Measurements from ENCODE around the gene ANKRD29.
A peak's percentile ranks its signal among the peaks of the same experiment; 100 is the strongest.

Gene ANKRD29

GRCh38 chr18:23612434-23613090 is 50.1 kb downstream of the ANKRD29 start:
- DNase-seq: no peak

DNA sequence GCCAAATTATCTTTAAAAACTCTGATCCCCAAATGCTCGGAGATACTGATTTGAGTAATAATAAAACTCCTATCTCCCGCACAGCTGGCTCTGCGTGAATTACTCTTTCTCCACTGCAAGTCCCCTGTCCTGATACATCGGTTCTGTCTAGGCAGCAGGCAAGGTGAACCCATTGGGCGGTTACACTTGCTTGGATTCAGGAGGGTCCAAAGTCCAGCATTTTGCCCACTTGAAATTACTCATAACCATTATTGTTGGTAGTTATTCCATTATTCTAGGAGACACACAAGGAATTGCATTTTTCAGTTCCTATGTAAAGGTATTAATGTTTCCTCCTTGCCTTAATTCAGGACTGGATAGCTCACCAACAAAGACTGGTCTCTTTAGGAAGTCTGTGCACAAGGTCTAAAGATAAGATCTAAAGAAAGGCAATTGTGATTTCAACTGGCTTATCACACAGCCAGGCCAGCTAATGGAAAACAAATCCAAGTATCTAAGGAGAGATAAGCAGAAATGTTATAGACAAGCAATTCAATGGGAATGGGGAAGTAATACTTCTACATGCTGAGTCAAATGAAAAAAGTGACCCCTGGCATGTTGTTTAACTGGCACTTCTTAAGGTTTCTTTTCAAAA is 53.2 kb downstream of the ANKRD29 start:
- DNase-seq: no peak

DNA sequence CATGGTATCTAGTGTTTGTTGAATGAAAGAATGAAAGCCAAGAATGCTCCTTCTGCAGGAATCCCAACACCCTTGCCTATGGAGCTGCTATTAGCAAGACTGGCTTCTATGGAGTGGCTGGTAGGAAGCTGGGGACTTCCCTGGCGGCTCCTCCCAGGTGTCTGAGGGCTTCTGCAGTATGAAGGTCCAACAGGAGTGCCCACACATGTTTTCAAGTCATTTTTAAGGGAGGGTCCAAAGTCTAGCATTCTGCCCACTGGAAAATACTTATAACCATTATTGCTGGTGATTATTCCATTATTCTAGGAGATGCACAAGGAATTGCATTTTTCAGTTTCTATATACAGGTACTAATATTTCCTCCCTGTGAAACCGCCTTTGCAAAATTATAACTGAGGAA is 54.5 kb downstream of the ANKRD29 start:
- no peak for DNase-seq

- no peak for DNase-seq
These were observed 56.8 kb downstream of the ANKRD29 start for GRCh38 chr18:23605941-23606340.

DNA sequence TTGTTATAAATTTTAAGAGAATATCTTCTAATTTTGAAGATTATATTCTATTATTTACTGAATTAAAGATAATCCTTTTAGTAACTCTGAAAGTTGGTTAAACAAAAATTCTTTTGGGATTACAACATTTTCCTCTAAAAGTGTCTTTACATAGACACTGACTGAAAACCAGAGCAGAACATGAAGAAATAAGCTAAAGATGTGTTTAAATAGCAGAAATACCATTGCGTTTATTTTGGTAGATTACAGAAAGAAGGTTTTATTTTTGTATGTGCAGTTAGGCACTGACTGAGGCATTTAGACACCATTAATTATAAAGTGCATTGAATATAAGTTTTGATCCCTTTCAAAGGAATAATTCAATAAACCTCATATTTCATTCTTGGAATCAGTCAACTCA is 62.9 kb downstream of the ANKRD29 start:
- DNase-seq: no peak

GRCh38 chr18:23596183-23596582 is 66.5 kb downstream of the ANKRD29 start:
- no peak for DNase-seq

DNA sequence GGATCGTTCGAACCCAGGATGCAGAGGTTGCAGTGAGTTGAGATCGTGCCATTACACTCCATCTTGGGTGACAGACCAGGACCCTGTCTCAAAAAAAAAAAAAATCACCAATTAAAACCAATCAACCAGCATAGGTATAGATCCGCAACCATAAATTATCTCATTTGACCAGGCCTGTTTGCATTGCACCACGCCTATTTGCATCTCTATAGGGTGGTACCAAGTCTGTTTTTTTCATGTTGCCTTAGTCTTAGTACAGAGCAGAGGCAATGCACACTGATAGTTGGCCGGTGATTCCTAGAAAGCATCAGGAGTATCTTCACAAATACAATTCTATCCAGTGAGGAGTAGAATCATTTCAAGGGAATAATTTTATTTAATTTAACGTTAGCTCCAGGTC is 67.1 kb downstream of the ANKRD29 start:
- no peak for DNase-seq

DNA sequence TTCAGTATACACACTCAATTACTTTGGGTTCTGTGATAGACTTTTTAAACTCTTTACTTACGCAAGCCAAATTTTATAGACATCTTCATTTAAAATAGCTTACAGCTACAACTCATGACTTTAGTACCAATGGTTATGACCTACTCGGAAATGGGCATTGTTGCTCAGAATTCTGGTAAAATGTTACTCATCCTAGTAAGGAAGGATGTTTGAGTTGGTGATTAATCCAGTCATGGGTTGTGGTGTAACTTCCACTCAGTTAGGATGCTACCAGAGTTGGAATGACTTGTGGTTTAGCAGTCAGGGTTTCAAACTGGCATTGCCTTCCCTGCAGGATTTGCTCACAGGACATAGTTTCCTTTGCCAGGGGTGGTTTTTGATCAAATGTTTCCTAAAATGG is 69.0 kb downstream of the ANKRD29 start:
- DNase-seq: no peak

DNA sequence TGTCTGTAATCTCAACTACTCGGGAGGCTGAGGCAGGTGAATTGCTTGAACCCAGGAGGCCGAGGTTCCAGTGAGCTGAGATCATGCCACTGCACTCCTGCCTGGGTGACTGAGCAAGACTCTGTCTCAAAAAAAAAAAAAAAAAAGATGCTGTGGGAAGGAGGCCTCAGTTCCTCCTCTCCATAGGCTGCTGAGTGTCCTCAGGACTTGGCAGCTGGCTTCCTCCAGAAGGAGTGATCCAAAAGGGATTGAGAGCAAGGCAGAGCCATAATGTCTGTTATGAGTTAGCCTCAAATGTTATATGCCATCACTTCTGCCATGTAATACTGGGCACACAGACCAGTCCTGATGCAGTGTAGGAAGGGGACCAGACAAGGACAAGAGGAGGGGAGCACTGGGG is 69.8 kb downstream of the ANKRD29 start:
- DNase-seq: no peak

DNA sequence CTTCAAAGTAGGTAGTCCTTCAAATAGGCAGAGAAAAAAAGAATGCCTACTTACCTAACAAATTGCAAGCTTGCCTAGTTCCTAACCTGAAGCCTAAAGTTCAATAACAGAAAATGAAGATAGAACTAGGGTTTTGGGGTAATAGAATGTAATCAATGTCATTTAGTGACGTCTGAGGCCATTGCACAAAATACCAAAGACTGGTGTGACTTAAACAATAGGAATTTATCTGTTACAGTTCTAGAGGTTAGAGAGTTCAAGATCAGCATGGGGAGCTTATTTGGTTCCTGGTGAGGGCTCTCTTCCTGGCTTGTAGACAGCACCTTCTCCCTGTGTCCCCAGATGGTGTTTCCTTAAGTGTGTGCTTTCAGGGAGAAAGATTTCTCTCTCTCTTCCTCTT is 71.7 kb downstream of the ANKRD29 start:
- DNase-seq: no peak

- DNase-seq: no peak
These were observed 73.7 kb downstream of the ANKRD29 start for GRCh38 chr18:23588836-23589560.

DNA sequence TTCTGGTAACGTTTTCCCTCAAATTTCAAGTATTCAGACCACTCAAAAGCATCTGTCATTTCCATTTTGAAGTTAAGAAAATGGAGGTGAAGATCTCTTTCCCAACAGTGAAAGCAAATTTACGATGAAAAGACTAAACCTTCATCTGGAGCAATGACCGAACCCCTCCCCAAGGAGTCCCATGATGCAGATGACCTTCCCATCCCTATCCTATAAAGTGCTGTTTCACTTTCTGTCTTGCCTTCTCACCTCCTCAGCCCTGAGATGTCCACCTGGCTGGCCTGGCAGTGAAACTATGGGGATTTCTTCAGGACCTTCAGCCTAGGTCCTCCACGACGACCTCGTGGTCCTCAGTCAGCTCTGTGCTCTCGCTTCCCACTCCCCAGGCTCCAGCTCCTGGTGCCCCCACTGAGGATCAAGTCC is 75.5 kb downstream of the ANKRD29 start:
- DNase-seq: no peak

- DNase-seq: peak; percentile 90
These were observed 76.2 kb downstream of the ANKRD29 start, which contains the start of gene NPC1 for GRCh38 chr18:23586249-23587196. Gene NPC1 (minus strand): TSS chr18:23586506. CDS start chr18:23586343, 163 bp downstream.

GRCh38 chr18:23585897-23586248 is 76.8 kb downstream of the ANKRD29 start:
- no peak for DNase-seq

DNA sequence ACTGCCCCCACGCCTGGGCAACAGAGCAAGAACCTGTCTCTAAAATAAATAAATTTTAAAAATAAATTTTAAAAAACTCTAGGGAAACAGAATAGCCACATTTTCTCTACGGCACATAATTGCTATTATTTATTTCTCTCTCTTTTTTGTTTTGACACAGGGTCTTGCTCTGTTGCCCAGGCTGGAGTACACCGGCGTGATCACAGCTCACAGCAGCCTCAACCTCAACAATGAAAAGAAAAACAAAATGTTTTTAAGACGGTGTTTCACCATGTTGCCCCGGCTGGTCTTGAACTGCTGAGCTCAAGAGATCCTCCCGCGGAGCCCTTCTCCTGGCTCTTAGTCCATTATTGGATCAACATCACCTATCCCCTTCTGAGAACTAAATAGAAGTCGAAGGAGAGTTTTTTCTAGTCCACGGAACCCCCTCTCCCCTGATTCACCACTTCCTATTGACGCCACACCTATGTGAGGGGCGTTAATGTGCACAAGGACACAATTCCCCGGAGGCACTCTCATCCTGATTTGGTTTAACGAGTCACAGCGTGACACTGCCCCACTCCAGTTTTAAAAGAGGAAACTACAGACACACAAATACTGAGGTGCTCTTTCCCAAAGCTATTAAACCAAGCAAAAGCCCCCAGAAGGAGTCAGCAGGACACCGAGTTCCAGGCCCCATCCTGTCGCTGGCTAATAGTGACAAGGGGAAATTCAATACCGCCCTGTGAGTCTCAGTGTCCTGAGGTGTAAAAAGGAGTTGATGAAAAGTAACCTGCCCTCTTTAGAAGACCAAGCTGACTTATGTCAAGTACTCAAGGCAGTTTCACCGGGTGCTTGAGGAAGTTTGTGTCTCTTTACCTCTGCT is 77.5 kb downstream of the ANKRD29 start:
- no peak for DNase-seq

DNA sequence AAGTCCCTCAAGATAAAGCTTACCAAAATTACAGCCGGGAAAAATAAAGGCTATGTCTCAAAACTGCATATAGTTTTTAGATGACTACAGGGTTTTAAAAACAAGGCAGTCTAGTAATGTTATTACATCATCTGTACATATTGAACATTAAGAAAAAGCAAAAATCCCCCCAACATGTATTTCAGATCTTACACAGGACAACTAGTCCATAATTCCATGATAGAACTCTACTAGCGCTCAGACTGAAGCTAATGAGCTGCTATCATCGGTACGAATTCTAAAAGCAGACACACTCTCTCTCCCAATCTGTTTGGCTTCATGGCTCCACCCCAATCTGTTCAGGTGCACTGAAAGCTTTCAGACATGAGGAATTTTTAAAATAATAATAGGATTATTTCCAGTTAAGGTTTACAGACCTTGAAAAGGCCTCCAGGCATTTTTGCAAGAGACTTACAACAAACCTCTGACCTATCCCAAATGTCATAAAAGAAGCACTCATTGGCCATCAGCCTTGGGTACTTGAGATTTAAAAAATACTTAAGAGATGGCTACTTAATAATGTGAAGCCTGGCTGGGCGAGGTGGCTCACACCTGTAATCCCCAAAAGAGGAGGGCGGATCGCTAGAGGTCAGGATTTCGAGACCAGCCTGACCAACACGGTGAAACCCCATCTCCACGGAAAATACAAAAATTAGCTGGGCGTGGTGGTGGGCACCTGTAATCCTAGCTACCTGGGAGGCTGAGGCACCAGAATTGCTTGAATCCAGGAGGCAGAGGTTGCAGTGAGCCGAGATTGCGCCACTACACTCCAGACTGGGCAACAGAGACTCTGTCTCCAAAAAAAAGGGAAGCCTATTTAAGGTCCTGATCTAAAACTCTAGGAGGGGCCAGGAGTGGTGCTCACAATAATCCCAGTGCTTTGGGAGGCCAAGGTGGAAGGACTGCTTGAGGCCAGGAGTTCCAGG is 78.4 kb downstream of the ANKRD29 start:
- DNase-seq: no peak

- no peak for DNase-seq
These were observed 79.4 kb downstream of the ANKRD29 start for GRCh38 chr18:23583071-23583865.

DNA sequence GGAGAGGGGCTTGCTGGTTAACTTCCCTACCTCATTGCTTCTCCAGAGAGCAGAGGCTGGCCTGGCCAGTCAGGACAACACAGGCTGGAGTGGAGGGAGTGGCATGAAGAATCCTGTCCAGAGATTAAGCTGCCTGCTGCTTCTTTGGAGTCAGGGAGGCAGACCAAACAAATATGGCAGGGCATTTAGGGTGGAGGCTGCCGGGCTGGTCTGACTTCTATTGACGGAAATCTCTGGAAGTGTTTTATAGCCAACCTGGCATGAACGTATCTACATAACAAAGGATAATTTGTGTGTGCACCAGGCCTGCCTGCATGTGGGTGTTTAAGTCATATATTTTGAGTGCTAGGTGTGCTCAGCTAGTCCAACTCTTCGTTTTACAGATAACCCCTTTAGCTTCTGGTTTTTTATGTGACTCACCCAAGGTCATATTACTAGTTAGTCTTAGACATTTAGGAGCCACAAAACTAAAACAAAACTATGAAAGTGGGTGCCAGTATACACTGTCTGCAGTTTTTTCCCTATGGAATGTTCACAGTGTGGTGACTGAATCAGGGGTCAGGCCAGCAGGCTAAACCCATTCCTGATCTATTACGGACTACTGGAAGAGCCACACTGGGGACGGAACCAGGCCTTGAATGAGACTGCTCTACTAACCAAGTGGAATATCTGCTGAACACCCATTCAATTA is 81.9 kb downstream of the ANKRD29 start:
- DNase-seq: no peak
